HepG2 (cell line): ENCODE measurements around the gene PSMB2. TPM values are rescaled to one million over a fixed set of nuclear protein-coding genes. Genes with fewer than 3 reads are reported as not detected.

ENCODE experiments used
- ARHGAP35 ChIP-seq: sonication (generic); formaldehyde crosslinking; IDR thresholded peaks from 2 replicates; pipeline ENCODE4 v1.9.0; 2022; ENCODE audit warnings: mild to moderate bottlenecking, inconsistent platforms, moderate library complexity, missing genetic modification reagents, borderline replicate concordance
- ATF5 ChIP-seq: sonication (generic); formaldehyde crosslinking; IDR thresholded peaks from 2 replicates; pipeline ENCODE4 v1.4.0; 2020; ENCODE audit warnings: mild to moderate bottlenecking, low read depth, missing genetic modification reagents
- CCAR2 ChIP-seq: fragments of 200-400 bp; formaldehyde crosslinking; optimal IDR thresholded peaks from 2 replicates; pipeline ENCODE3; 2018; ENCODE audit warnings: low read depth, mild to moderate bottlenecking, low read length, moderate library complexity
- ELF3 ChIP-seq: IDR thresholded peaks from 2 replicates; pipeline ENCODE4 v1.6.1; 2016; ENCODE audit warnings: missing genetic modification reagents, missing compliant biosample characterization
- ERF ChIP-seq: IDR thresholded peaks from 2 replicates; pipeline ENCODE4 v1.6.1; 2018; ENCODE audit warnings: missing biosample characterization, missing genetic modification reagents
- GATA4 ChIP-seq: sonication (generic); IDR thresholded peaks from 2 replicates; pipeline ENCODE4 v1.6.1; 2016; ENCODE audit warnings: antibody characterized with exemption, low read depth, borderline replicate concordance
- GTF2F1 ChIP-seq: fragments of 150-350 bp; IDR thresholded peaks from 2 replicates; pipeline ENCODE4 v1.6.1; 2014; ENCODE audit warnings: low read length
- HOXA5 ChIP-seq: sonication (generic); formaldehyde crosslinking; IDR thresholded peaks from 2 replicates; pipeline ENCODE4 v1.4.0; 2020; ENCODE audit warnings: missing genetic modification reagents
- NFE2L2 ChIP-seq: fragments of 150-350 bp; IDR thresholded peaks from 2 replicates; pipeline ENCODE4 v1.6.1; 2014; ENCODE audit warnings: low read length
- PAF1 ChIP-seq: IDR thresholded peaks from 2 replicates; pipeline ENCODE4 v1.6.1; 2016; ENCODE audit warnings: missing genetic modification reagents, missing compliant biosample characterization
- PTBP1 ChIP-seq: fragments of 200-400 bp; formaldehyde crosslinking; IDR thresholded peaks from 2 replicates; pipeline ENCODE4 v1.6.1; 2018; ENCODE audit warnings: low read length, low read depth; ENCODE audit not compliant: poor library complexity, severe bottlenecking
- SIN3B ChIP-seq: fragments of 150-350 bp; IDR thresholded peaks from 2 replicates; pipeline ENCODE4 v1.6.1; 2014; ENCODE audit warnings: low read length
- SRSF4 ChIP-seq: fragments of 200-400 bp; formaldehyde crosslinking; IDR thresholded peaks from one replicate; pipeline ENCODE4 v1.6.1; 2018; ENCODE audit warnings: mild to moderate bottlenecking, low read depth, low read length, moderate library complexity; ENCODE audit not compliant: poor library complexity, severe bottlenecking
- STAG1 ChIP-seq: sonication (generic); formaldehyde crosslinking; IDR thresholded peaks from 2 replicates; pipeline ENCODE4 v1.4.0; 2020; ENCODE audit warnings: missing genetic modification reagents
- TEAD3 ChIP-seq: optimal IDR thresholded peaks from 2 replicates; pipeline ENCODE3; 2016; ENCODE audit warnings: borderline replicate concordance
- TGIF2 ChIP-seq: IDR thresholded peaks from 2 replicates; pipeline ENCODE4 v1.6.1; 2016; ENCODE audit warnings: control low read depth, missing compliant biosample characterization
- THAP8 ChIP-seq: sonication (generic); formaldehyde crosslinking; IDR thresholded peaks from 2 replicates; pipeline ENCODE4 v1.5.1; 2020; ENCODE audit warnings: missing genetic modification reagents, mild to moderate bottlenecking, borderline replicate concordance
- ZFP1 ChIP-seq: IDR thresholded peaks from 2 replicates; pipeline ENCODE4 v1.6.1; 2016
- ZKSCAN8 ChIP-seq: IDR thresholded peaks from 2 replicates; pipeline ENCODE4 v1.6.1; 2016; ENCODE audit warnings: borderline replicate concordance, missing genetic modification reagents, missing compliant biosample characterization
- ZNF460 ChIP-seq: sonication (generic); formaldehyde crosslinking; IDR thresholded peaks from 2 replicates; pipeline ENCODE4 v1.5.1; 2020; ENCODE audit warnings: missing genetic modification reagents, mild to moderate bottlenecking, borderline replicate concordance
- ZNF879 ChIP-seq: sonication (generic); formaldehyde crosslinking; IDR thresholded peaks from 2 replicates; pipeline ENCODE4 v1.8.1; 2023; ENCODE audit warnings: missing genetic modification reagents
- polyA plus RNA-seq, 8 experiments: library from polyadenylated mRNA; depleted of rRNA in 3 of 8; stranded (reverse) in 7 of 8; unstranded in 1 of 8; fragments of >200 nt; fragmentation: Illumina TruSeq in 4 of 8; extraction: Trizol in 4 of 8; gene quantifications; 2 replicates each; pipeline versions ENCODE4 v1.2.1 to v1.2.3, GENCODE V29; 2011 to 2016; ENCODE audit warnings: low read depth in 4 of 8, missing spikeins in 1 of 8, mixed read lengths in 1 of 8; ENCODE audit not compliant: insufficient read depth in 1 of 8
- total RNA-seq, 5 experiments: library from RNA; depleted of rRNA; stranded (reverse); fragments of >200 nt; fragmentation: Illumina TruSeq; extraction: Trizol; gene quantifications; 2 replicates each; pipeline ENCODE4 v1.2.3, GENCODE V29; 2016; ENCODE audit warnings: low read depth in 1 of 5
- TF ChIP-seq, protein P1 (sequence below): sonication (generic); formaldehyde crosslinking; IDR thresholded peaks from 2 replicates; pipeline ENCODE4 v1.4.0; 2020; ENCODE audit warnings: low read depth, missing genetic modification reagents
- TF ChIP-seq, protein P2 (sequence below): IDR thresholded peaks from 2 replicates; pipeline ENCODE4 v1.6.1; 2018; ENCODE audit warnings: missing genetic modification reagents
- TF ChIP-seq, protein P3 (sequence below): sonication (generic); IDR thresholded peaks from 2 replicates; pipeline ENCODE4 v1.6.1; 2016; ENCODE audit warnings: low read depth, borderline replicate concordance

PSMB2 gene
- total and polyA plus RNA-seq, 2 of the 13 experiments (the other 11 are each of a cell fraction or from before 2014, with no cell fraction given), result 60.6 to 62.2 TPM

GRCh38 chr1:35555601-35556477, 85.5 kb downstream of the PSMB2 start (continued):
- TF ChIP-seq, protein P1, sequence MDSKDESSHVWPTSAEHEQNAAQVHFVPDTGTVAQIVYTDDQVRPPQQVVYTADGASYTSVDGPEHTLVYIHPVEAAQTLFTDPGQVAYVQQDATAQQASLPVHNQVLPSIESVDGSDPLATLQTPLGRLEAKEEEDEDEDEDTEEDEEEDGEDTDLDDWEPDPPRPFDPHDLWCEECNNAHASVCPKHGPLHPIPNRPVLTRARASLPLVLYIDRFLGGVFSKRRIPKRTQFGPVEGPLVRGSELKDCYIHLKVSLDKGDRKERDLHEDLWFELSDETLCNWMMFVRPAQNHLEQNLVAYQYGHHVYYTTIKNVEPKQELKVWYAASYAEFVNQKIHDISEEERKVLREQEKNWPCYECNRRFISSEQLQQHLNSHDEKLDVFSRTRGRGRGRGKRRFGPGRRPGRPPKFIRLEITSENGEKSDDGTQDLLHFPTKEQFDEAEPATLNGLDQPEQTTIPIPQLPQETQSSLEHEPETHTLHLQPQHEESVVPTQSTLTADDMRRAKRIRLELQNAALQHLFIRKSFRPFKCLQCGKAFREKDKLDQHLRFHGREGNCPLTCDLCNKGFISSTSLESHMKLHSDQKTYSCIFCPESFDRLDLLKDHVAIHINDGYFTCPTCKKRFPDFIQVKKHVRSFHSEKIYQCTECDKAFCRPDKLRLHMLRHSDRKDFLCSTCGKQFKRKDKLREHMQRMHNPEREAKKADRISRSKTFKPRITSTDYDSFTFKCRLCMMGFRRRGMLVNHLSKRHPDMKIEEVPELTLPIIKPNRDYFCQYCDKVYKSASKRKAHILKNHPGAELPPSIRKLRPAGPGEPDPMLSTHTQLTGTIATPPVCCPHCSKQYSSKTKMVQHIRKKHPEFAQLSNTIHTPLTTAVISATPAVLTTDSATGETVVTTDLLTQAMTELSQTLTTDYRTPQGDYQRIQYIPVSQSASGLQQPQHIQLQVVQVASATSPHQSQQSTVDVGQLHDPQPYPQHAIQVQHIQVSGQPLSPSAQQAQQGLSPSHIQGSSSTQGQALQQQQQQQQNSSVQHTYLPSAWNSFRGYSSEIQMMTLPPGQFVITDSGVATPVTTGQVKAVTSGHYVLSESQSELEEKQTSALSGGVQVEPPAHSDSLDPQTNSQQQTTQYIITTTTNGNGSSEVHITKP (CRISPR knock-in tag), result peak; percentile 11; the same call in 1 of the 2 replicates
- TF ChIP-seq ERF (CRISPR knock-in tag), result no peak; the same call in 1 of the 2 replicates
- TF ChIP-seq GTF2F1, result no peak
- TF ChIP-seq, protein P2, sequence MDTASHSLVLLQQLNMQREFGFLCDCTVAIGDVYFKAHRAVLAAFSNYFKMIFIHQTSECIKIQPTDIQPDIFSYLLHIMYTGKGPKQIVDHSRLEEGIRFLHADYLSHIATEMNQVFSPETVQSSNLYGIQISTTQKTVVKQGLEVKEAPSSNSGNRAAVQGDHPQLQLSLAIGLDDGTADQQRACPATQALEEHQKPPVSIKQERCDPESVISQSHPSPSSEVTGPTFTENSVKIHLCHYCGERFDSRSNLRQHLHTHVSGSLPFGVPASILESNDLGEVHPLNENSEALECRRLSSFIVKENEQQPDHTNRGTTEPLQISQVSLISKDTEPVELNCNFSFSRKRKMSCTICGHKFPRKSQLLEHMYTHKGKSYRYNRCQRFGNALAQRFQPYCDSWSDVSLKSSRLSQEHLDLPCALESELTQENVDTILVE, result no peak
- TF ChIP-seq SIN3B, result no peak
- no peak for TF ChIP-seq ZFP1
- no peak for TF ChIP-seq ARHGAP35 (CRISPR knock-in tag)
- TF ChIP-seq PAF1 (CRISPR knock-in tag), result no peak
- TF ChIP-seq SRSF4, result no peak
- no peak for TF ChIP-seq THAP8 (CRISPR knock-in tag)
- 0 out of 2 replicates have a peak, but pooled peaks have one; percentile 54 for TF ChIP-seq TGIF2 (CRISPR knock-in tag)
- TF ChIP-seq ZKSCAN8, result no peak; the same call in 1 of the 2 replicates
- no peak for TF ChIP-seq NFE2L2
- TF ChIP-seq STAG1 (CRISPR knock-in tag), result no peak
- no peak for TF ChIP-seq CCAR2
- TF ChIP-seq GATA4, result peak; percentile 52; the same call in 1 of the 2 replicates
- no peak; the same call in 1 of the 2 replicates for TF ChIP-seq ELF3
- TF ChIP-seq, protein P3, sequence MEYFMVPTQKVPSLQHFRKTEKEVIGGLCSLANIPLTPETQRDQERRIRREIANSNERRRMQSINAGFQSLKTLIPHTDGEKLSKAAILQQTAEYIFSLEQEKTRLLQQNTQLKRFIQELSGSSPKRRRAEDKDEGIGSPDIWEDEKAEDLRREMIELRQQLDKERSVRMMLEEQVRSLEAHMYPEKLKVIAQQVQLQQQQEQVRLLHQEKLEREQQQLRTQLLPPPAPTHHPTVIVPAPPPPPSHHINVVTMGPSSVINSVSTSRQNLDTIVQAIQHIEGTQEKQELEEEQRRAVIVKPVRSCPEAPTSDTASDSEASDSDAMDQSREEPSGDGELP, result peak; percentile 94
- TF ChIP-seq ATF5 (CRISPR knock-in tag), result no peak
- TF ChIP-seq ZNF460 (CRISPR knock-in tag), result no peak
- no peak for TF ChIP-seq ZNF879 (CRISPR knock-in tag)
- no peak for TF ChIP-seq TEAD3
- TF ChIP-seq PTBP1, result no peak
- no peak for TF ChIP-seq HOXA5 (CRISPR knock-in tag)
